Right lobe of liver (tissue), 4 donors: ENCODE data around the gene LRP5.
"Not testable (repeated sequence)": the region's sequence is repeated elsewhere in the genome, so short reads cannot be mapped to it uniquely, and the experiment has no call there.

ENCODE experiments used
- POLR2A ChIP-seq: fragments of 450-650 bp; IDR thresholded peaks from one replicate; pipeline ENCODE4 v1.6.1; 2017; ENCODE audit warnings: antibody characterized with exemption, mild to moderate bottlenecking
- TF ChIP-seq, protein P1 (sequence below), 4 donors: fragments of 200-600 bp in 3 of 4; fragments of 450-650 bp in 1 of 4; IDR thresholded peaks; one replicate each; pipeline versions ENCODE4 v1.5.1 to v1.8.0; 2016 to 2022; ENCODE audit warnings: antibody characterized with exemption in 4 of 4, mild to moderate bottlenecking in 2 of 4
- donor health status: DM: no; HTN: no; CAD: no.
- donor health status: DM: no; HTN: no; CAD: no.
- donor health status: DM: no; HTN: yes; CAD: no.

DNA sequence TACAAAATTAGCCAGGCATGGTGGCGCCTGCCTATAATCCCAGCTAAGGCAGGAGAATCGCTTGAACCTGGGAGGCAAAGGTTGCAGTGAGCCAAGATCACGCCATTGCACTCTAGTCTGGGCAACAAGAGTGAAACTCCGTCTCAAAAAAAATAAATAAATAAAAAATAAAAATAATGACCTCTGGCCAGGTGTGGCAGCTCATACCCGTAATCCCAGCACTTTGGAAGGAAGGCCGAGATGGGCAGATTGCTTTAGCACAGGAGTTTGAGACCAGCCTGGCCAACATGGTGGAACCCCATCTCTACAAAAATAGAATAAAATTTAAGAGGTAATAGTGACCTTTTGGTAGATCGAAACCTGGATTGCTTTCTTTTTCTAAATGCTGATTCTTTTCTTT is 88.2 kb downstream of the LRP5 start:
- TF ChIP-seq, protein P1, sequence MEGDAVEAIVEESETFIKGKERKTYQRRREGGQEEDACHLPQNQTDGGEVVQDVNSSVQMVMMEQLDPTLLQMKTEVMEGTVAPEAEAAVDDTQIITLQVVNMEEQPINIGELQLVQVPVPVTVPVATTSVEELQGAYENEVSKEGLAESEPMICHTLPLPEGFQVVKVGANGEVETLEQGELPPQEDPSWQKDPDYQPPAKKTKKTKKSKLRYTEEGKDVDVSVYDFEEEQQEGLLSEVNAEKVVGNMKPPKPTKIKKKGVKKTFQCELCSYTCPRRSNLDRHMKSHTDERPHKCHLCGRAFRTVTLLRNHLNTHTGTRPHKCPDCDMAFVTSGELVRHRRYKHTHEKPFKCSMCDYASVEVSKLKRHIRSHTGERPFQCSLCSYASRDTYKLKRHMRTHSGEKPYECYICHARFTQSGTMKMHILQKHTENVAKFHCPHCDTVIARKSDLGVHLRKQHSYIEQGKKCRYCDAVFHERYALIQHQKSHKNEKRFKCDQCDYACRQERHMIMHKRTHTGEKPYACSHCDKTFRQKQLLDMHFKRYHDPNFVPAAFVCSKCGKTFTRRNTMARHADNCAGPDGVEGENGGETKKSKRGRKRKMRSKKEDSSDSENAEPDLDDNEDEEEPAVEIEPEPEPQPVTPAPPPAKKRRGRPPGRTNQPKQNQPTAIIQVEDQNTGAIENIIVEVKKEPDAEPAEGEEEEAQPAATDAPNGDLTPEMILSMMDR (IDR thresholded peaks at IDR 0.05), result not testable (repeated sequence)
- not testable (repeated sequence) for TF ChIP-seq POLR2A
